ENCODE data around the gene SYMPK. TPM values are rescaled to one million over a fixed set of nuclear protein-coding genes. Genes with fewer than 3 reads are reported as not detected.
A peak's percentile ranks its signal among the peaks of the same experiment; 100 is the strongest.

Gene SYMPK
- total RNA-seq, 4 donors from 2014 or later, result 44.0 to 158 (median 90.3) TPM

- no peaks in the 10 kb centered on the region for H3K9me3 ChIP-seq
- no peak for DNase-seq
- H3K27ac ChIP-seq, result peak overlapping the region in 2 of 4 donors; percentile 83 to 94
- peaks cover 0 to 11% (median 0%) of the 10 kb centered on the region in 3 donors for H3K36me3 ChIP-seq
- TF ChIP-seq CTCF (IDR thresholded peaks at IDR 0.05), result no peak
- no peak for TF ChIP-seq POLR2A (IDR thresholded peaks at IDR 0.05)
- peak overlapping the region; percentile 75 to 88 (median 88) for H3K4me3 ChIP-seq
- H3K4me1 ChIP-seq, result peaks cover 3 to 22% (median 11%) of the 10 kb centered on the region in 4 donors
- no peaks in the 10 kb centered on the region for H3K27me3 ChIP-seq
Measured at GRCh38 chr19:45863335-45863839, 440 bp upstream of the SYMPK start.

GRCh38 chr19:45862271-45862563 lies 730 bp downstream of the SYMPK start:
- no peaks in the 10 kb centered on the region for H3K9me3 ChIP-seq
- no peaks in the 10 kb centered on the region for H3K27me3 ChIP-seq
- no peak for TF ChIP-seq CTCF (IDR thresholded peaks at IDR 0.05)
- no peak for TF ChIP-seq POLR2A (IDR thresholded peaks at IDR 0.05)
- peaks cover 0 to 11% (median 0%) of the 10 kb centered on the region in 3 donors for H3K36me3 ChIP-seq
- peak overlapping the region; percentile 75 to 88 (median 88) for H3K4me3 ChIP-seq
- H3K4me1 ChIP-seq, result peaks cover 3 to 22% (median 11%) of the 10 kb centered on the region in 4 donors
- DNase-seq, result peak in 1 of 3 donors; percentile 73
- peak overlapping the region; percentile 91 to 94 (median 92) for H3K27ac ChIP-seq

GRCh38 chr19:45860359-45861259 lies 2.3 kb downstream of the SYMPK start:
- no peak for DNase-seq
- Histone ChIP-seq H3K36me3 (peaks cover 0 to 19% (median 0%) of the 10 kb centered on the region in 3 donors), H3K27ac (no peak overlapping the region), H3K27me3 (no peaks in the 10 kb centered on the region), H3K4me3 (no peak overlapping the region), H3K4me1 (peaks cover 3 to 22% (median 11%) of the 10 kb centered on the region in 4 donors), H3K9me3 (no peaks in the 10 kb centered on the region)
- TF ChIP-seq POLR2A (IDR thresholded peaks at IDR 0.05) (no peak), CTCF (IDR thresholded peaks at IDR 0.05) (no peak)

GRCh38 chr19:45854167-45854778 lies 8.7 kb downstream of the SYMPK start:
- no peak for DNase-seq
- Histone ChIP-seq H3K27me3 (no peaks in the 10 kb centered on the region), H3K9me3 (no peaks in the 10 kb centered on the region), H3K4me1 (no peaks in the 10 kb centered on the region), H3K36me3 (peaks cover 0 to 71% (median 0%) of the 10 kb centered on the region in 3 donors), H3K27ac (no peak overlapping the region), H3K4me3 (no peak overlapping the region)
- TF ChIP-seq CTCF (IDR thresholded peaks at IDR 0.05) (no peak), POLR2A (IDR thresholded peaks at IDR 0.05) (no peak)

- no peaks in the 10 kb centered on the region for H3K27me3 ChIP-seq
- no peak for DNase-seq
- no peak overlapping the region for H3K27ac ChIP-seq
- TF ChIP-seq CTCF (IDR thresholded peaks at IDR 0.05) (no peak), POLR2A (IDR thresholded peaks at IDR 0.05) (no peak)
- peaks cover 0 to 76% (median 0%) of the 10 kb centered on the region in 3 donors for H3K36me3 ChIP-seq
- H3K9me3 ChIP-seq, result no peaks in the 10 kb centered on the region
- no peak overlapping the region for H3K4me3 ChIP-seq
- no peaks in the 10 kb centered on the region for H3K4me1 ChIP-seq
Measured at GRCh38 chr19:45852983-45853382, 10.0 kb downstream of the SYMPK start.

Data from Peyer's patch (tissue), 4 donors.